Stomach (tissue), 19 donors: ENCODE results near the gene RAB6D. TPM values are rescaled to one million over a fixed set of nuclear protein-coding genes. Genes with fewer than 3 reads are reported as not detected.
"Not testable (repeated sequence)": the region's sequence is repeated elsewhere in the genome, so short reads cannot be mapped to it uniquely, and the experiment has no call there.

Experiments
- DNase-seq, 2 donors: peaks; one replicate each; pipeline versions ENCODE4 v3.0.0 to v3.0.0-alpha.2; 2013 to 2019
- H3K27ac ChIP-seq, 5 donors: fragments of 200-600 bp in 4 of 5; sonication (generic) in 4 of 5; one replicate each; pipeline ENCODE4 v1.5.1; 2013 to 2019; ENCODE audit warnings: mild to moderate bottlenecking in 1 of 5, moderate library complexity in 1 of 5
- H3K27me3 ChIP-seq, 3 donors: fragments of 200-600 bp; sonication (generic); one replicate each; pipeline ENCODE4 v1.5.1; 2017 to 2019; ENCODE audit warnings: mixed run types in 1 of 3
- H3K36me3 ChIP-seq, 4 donors: fragments of 200-600 bp; sonication (generic); 1 replicate in 3 of 4; 2 replicates in 1 of 4; pipeline ENCODE4 v1.5.1; 2016 to 2019
- H3K4me1 ChIP-seq, 4 donors: fragments of 200-600 bp; sonication (generic); one replicate each; pipeline ENCODE4 v1.5.1; 2016 to 2019
- H3K4me3 ChIP-seq, 4 donors: fragments of 200-600 bp; sonication (generic) in 3 of 4; one replicate each; pipeline ENCODE4 v1.5.1; 2016 to 2019; ENCODE audit warnings: mild to moderate bottlenecking in 1 of 4
- H3K9me3 ChIP-seq, 4 donors: fragments of 200-600 bp; sonication (generic); one replicate each; pipeline ENCODE4 v1.5.1; 2016 to 2019
- CTCF ChIP-seq, 7 experiments: fragments of 450-650 bp in 4 of 7; fragments of 200-600 bp in 3 of 7; sonication (generic) in 3 of 7; IDR thresholded peaks; one replicate each; pipeline ENCODE4 v1.5.1; 2016 to 2019; ENCODE audit warnings: antibody characterized with exemption in 7 of 7, control low read depth in 2 of 7, mild to moderate bottlenecking in 1 of 7
- EP300 ChIP-seq: sonication (generic); formaldehyde crosslinking; IDR thresholded peaks from one replicate; pipeline ENCODE4 v1.6.1; 2017; ENCODE audit warnings: antibody characterized with exemption
- POLR2A ChIP-seq, 4 donors: fragments of 450-650 bp; IDR thresholded peaks; one replicate each; pipeline ENCODE4 v1.6.1; 2016; ENCODE audit warnings: antibody characterized with exemption in 4 of 4, control low read depth in 2 of 4, mild to moderate bottlenecking in 1 of 4, moderate library complexity in 1 of 4
- POLR2AphosphoS5 ChIP-seq, 3 donors: sonication (generic); formaldehyde crosslinking; IDR thresholded peaks; one replicate each; pipeline ENCODE4 v1.6.1; 2016; ENCODE audit warnings: antibody characterized with exemption in 3 of 3
- WGBS, 5 donors: extraction: QIAGEN DNeasy Blood & Tissue Kit in 3 of 5; methylation state at CpG; one replicate each; pipeline versions ENCODE4 v1.1.5 to v1.1.7; 2013 to 2018; 5-methylcytosine and 5-hydroxymethylcytosine counted together
- intact Hi-C: fragments of 100-400 bp; cut with DNase I; formaldehyde crosslinking; loops from one replicate; pipeline ENCODE4 v1.15.1; 2023; ENCODE audit warnings: low total_unique reads
- long read RNA-seq, 10 donors: transcript quantifications; one replicate each; lab custom pipeline, GENCODE V29; 2026
- polyA plus RNA-seq, 3 donors: library from polyadenylated mRNA; stranded (reverse); fragments of 200-250 nt; gene quantifications; one replicate each; pipeline ENCODE4 v1.2.3, GENCODE V29; 2013
- total RNA-seq, 5 donors: library from RNA; depleted of rRNA; stranded (reverse); fragments of >200 nt; gene quantifications; one replicate each; pipeline versions ENCODE4 v1.1.0 to v1.2.3, GENCODE V29; 2014 to 2016
- donor health status: healthy with polysubstance abuse.
- donor health status: Bipolar disorder and iron deficiency.
- donor health status: healthy.

RAB6D gene
- under 1 TPM in 1 of 5 donors, not detected in 4; 0.18 TPM for total RNA-seq
- polyA plus RNA-seq, result not detected
- long read RNA-seq, donor 1, partial matches to known transcripts, result 0 of 1 reads
- long read RNA-seq, donor 1, other reads (novel, unspliced or antisense), result 0 of 1 reads
- long read RNA-seq, donor 2, result 0 reads
- long read RNA-seq, donor 3, result 0 reads
- long read RNA-seq, donor 4, result 0 reads
- long read RNA-seq, donor 5, result 0 reads
- long read RNA-seq, donor 6, result 0 reads
- long read RNA-seq, donor 7, result 0 reads
- long read RNA-seq, donor 8, result 0 reads
- long read RNA-seq, donor 9, result 0 reads
- long read RNA-seq, donor 10, result 0 reads

GRCh38 chr2:131363703-131364186 lies at the start of gene RAB6D:
RAB6D (minus strand) TSS chr2:131364168; CDS start chr2:131363720, 448 bp downstream.
- WGBS, 5 donors, result 1 to 7% (median 4%) methylated on average over 11 to 39 of the region's 50 CpGs
- DNase-seq, result peak in 1 of 2 donors; percentile 50
- H3K27ac ChIP-seq, H3K36me3 ChIP-seq, H3K9me3 ChIP-seq, H3K4me1 ChIP-seq, intact Hi-C loops: not testable (repeated sequence)
- H3K27me3 ChIP-seq, result peaks cover 0 to 66% (median 13%) of the 10 kb centered on the region in 3 donors
- peak within 1 kb of the TSS; percentile 20 to 33 (median 27) for H3K4me3 ChIP-seq

GRCh38 chr2:131413148-131413747 lies 49.3 kb upstream of the RAB6D start:
- Histone ChIP-seq H3K36me3 (no peaks in the 10 kb centered on the region), H3K9me3 (no peaks in the 10 kb centered on the region), H3K27me3 (peaks cover 0 to 67% (median 0%) of the 10 kb centered on the region in 3 donors), H3K4me1 (no peaks in the 10 kb centered on the region), H3K27ac (no peak overlapping the region), H3K4me3 (no peak overlapping the region)
- intact Hi-C loops, result no loop called here
- TF ChIP-seq EP300 (no peak), CTCF (IDR thresholded peaks at IDR 0.05) (peak in 5 of 7 experiments; percentile 59 to 67 (median 63)), POLR2A (IDR thresholded peaks at IDR 0.05) (no peak)
- DNase-seq, result peak in 1 of 2 donors; percentile 82
- WGBS, 5 donors, result 1 to 2% (median 2%) methylated on average over 7 of the region's 7 CpGs

GRCh38 chr2:131410173-131410572 lies 46.2 kb upstream of the RAB6D start:
- WGBS, 5 donors, result 63 to 79% (median 77%) methylated on average over 2 of the region's 2 CpGs
- Histone ChIP-seq H3K9me3 (no peaks in the 10 kb centered on the region), H3K36me3 (no peaks in the 10 kb centered on the region), H3K27ac (no peak overlapping the region), H3K27me3 (peaks cover 0 to 60% (median 3%) of the 10 kb centered on the region in 3 donors), H3K4me3 (no peak overlapping the region), H3K4me1 (no peaks in the 10 kb centered on the region)
- TF ChIP-seq EP300 (no peak), POLR2A (IDR thresholded peaks at IDR 0.05) (no peak), CTCF (IDR thresholded peaks at IDR 0.05) (no peak), POLR2AphosphoS5 (IDR thresholded peaks at IDR 0.05) (no peak)
- DNase-seq, result no peak
- intact Hi-C loops, result no loop called here

- H3K4me3 ChIP-seq, result no peak overlapping the region
- TF ChIP-seq CTCF (IDR thresholded peaks at IDR 0.05) (no peak), EP300 (no peak), POLR2AphosphoS5 (IDR thresholded peaks at IDR 0.05) (no peak), POLR2A (IDR thresholded peaks at IDR 0.05) (no peak)
Observed at GRCh38 chr2:131408778-131409177, 44.8 kb upstream of the RAB6D start.

GRCh38 chr2:131408207-131408606 lies 44.2 kb upstream of the RAB6D start:
- intact Hi-C loops, result no loop called here
- no peak for DNase-seq
- Histone ChIP-seq H3K36me3 (no peaks in the 10 kb centered on the region), H3K4me3 (no peak overlapping the region), H3K4me1 (no peaks in the 10 kb centered on the region), H3K27ac (no peak overlapping the region), H3K9me3 (no peaks in the 10 kb centered on the region), H3K27me3 (peaks cover 0 to 58% (median 3%) of the 10 kb centered on the region in 3 donors)
- TF ChIP-seq EP300 (no peak), POLR2AphosphoS5 (IDR thresholded peaks at IDR 0.05) (no peak), CTCF (IDR thresholded peaks at IDR 0.05) (no peak), POLR2A (IDR thresholded peaks at IDR 0.05) (no peak)

More at GRCh38 chr2:131408778-131409177, 44.8 kb upstream of the RAB6D start:
- intact Hi-C loops, result no loop called here
- Histone ChIP-seq H3K4me1 (no peaks in the 10 kb centered on the region), H3K9me3 (no peaks in the 10 kb centered on the region), H3K27ac (no peak overlapping the region), H3K27me3 (peaks cover 0 to 62% (median 3%) of the 10 kb centered on the region in 3 donors), H3K36me3 (no peaks in the 10 kb centered on the region)
- no peak for DNase-seq
